Tibial nerve (tissue), 4 donors: Measurements from ENCODE around the gene UPF1. TPM values are rescaled to one million over a fixed set of nuclear protein-coding genes. Genes with fewer than 3 reads are reported as not detected.

Source experiments
- DNase-seq, 2 donors: peaks; one replicate each; pipeline ENCODE4 v3.0.0-alpha.2; 2019; ENCODE audit warnings: low spot score in 2 of 2
- H3K27ac ChIP-seq, 4 donors: fragments of 200-600 bp; sonication (generic) in 3 of 4; one replicate each; pipeline ENCODE4 v1.5.1; 2017 to 2019; ENCODE audit warnings: mild to moderate bottlenecking in 1 of 4
- H3K27me3 ChIP-seq, 2 donors: fragments of 200-600 bp; sonication (generic) in 1 of 2; one replicate each; pipeline versions ENCODE4 v1.5.1 to v1.6.0; 2017 to 2019
- H3K36me3 ChIP-seq, 3 donors: fragments of 200-600 bp; sonication (generic); one replicate each; pipeline ENCODE4 v1.5.1; 2018 to 2019
- H3K4me1 ChIP-seq, 4 donors: fragments of 200-600 bp; sonication (generic) in 3 of 4; one replicate each; pipeline ENCODE4 v1.5.1; 2017 to 2019
- H3K4me3 ChIP-seq, 4 donors: fragments of 200-600 bp; sonication (generic) in 3 of 4; one replicate each; pipeline ENCODE4 v1.5.1; 2017 to 2019; ENCODE audit warnings: mild to moderate bottlenecking in 1 of 4, moderate library complexity in 1 of 4
- H3K9me3 ChIP-seq, 4 donors: fragments of 200-600 bp; sonication (generic) in 3 of 4; one replicate each; pipeline ENCODE4 v1.5.1; 2017 to 2019
- EP300 ChIP-seq, 2 donors: sonication (generic); formaldehyde crosslinking; IDR thresholded peaks; one replicate each; pipeline ENCODE4 v1.6.1; 2017; ENCODE audit warnings: antibody characterized with exemption in 2 of 2, mild to moderate bottlenecking in 1 of 2
- POLR2A ChIP-seq, 2 donors: fragments of 450-650 bp; IDR thresholded peaks; one replicate each; pipeline ENCODE4 v1.6.1; 2017; ENCODE audit warnings: antibody characterized with exemption in 2 of 2, mild to moderate bottlenecking in 2 of 2, moderate library complexity in 2 of 2
- WGBS, 2 donors: methylation state at CpG; one replicate each; pipeline ENCODE4 v1.1.5; 2018; 5-methylcytosine and 5-hydroxymethylcytosine counted together
- total RNA-seq, 4 donors: library from RNA; depleted of rRNA; stranded (reverse); fragments of >200 nt; gene quantifications; one replicate each; pipeline ENCODE4 v1.1.0, GENCODE V29; 2016
- TF ChIP-seq, protein P1 (sequence below), 5 experiments: fragments of 200-600 bp in 3 of 5; fragments of 450-650 bp in 2 of 5; sonication (generic) in 3 of 5; IDR thresholded peaks; one replicate each; pipeline ENCODE4 v1.5.1; 2016 to 2019; ENCODE audit warnings: antibody characterized with exemption in 5 of 5, mild to moderate bottlenecking in 3 of 5, moderate library complexity in 2 of 5

UPF1 gene
- total RNA-seq, 4 donors from 2014 or later = 75.6 to 117 (median 87.9) TPM

DNA sequence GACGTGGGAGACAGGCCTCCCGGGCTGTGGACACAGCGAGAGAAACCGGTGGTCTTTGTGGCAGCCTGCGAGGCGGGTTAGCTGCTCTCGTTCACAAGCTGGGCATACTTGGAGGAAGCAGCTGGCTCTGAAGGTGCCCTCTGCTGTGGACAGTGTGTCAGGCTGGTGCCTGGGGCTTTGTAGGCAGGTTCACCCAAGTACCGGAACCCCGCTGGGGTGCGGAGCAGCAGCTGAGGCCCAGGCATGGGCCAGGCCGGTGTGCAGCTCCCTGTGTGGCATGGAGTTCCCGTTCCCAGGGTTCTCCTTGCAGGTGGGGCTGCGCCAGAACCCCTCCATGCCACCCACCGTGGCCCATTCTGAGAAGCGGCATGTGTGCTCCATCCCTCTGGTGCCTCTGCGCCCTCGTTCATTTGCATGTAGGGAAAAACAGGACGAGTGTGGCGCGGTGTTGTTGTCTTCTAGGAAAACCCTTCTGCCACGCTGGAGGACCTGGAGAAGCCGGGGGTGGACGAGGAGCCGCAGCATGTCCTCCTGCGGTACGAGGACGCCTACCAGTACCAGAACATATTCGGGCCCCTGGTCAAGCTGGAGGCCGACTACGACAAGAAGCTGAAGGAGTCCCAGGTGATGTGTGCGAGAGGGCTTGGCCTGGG lies 20.0 kb downstream of the UPF1 start:
- Histone ChIP-seq H3K36me3 (peaks cover 0 to 70% (median 51%) of the 10 kb centered on the region in 3 donors), H3K4me3 (no peak overlapping the region), H3K27ac (peak overlapping the region in 1 of 4 donors; percentile 84), H3K4me1 (peaks cover 0 to 45% (median 42%) of the 10 kb centered on the region in 4 donors), H3K9me3 (no peaks in the 10 kb centered on the region), H3K27me3 (no peaks in the 10 kb centered on the region)
- 93% methylated on average over 24 to 29 of the region's 31 CpGs for WGBS, 2 donors
- DNase-seq = no peak
- no peak for TF ChIP-seq POLR2A (IDR thresholded peaks at IDR 0.05)
- no peak for TF ChIP-seq EP300 (IDR thresholded peaks at IDR 0.05)
- TF ChIP-seq, protein P1, sequence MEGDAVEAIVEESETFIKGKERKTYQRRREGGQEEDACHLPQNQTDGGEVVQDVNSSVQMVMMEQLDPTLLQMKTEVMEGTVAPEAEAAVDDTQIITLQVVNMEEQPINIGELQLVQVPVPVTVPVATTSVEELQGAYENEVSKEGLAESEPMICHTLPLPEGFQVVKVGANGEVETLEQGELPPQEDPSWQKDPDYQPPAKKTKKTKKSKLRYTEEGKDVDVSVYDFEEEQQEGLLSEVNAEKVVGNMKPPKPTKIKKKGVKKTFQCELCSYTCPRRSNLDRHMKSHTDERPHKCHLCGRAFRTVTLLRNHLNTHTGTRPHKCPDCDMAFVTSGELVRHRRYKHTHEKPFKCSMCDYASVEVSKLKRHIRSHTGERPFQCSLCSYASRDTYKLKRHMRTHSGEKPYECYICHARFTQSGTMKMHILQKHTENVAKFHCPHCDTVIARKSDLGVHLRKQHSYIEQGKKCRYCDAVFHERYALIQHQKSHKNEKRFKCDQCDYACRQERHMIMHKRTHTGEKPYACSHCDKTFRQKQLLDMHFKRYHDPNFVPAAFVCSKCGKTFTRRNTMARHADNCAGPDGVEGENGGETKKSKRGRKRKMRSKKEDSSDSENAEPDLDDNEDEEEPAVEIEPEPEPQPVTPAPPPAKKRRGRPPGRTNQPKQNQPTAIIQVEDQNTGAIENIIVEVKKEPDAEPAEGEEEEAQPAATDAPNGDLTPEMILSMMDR (IDR thresholded peaks at IDR 0.05) = no peak

DNA sequence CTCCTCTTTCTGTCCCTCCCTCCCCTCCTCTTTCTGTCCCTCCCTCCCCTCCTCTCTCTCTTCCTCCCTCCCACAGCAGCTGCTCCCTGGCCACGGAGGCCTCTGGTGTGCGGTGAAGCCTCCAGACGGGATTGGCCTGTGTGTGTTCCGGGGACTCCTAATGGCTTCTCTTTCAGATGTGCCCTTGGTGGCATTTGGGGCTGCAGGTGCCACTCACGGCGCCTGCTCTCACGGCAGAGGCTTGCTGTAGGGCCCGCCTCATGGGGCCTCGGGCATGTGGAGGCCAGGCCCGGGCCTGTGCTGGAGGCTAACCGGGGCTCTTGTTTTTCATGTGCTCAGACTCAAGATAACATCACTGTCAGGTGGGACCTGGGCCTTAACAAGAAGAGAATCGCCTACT lies 20.9 kb downstream of the UPF1 start:
- 85 to 87% methylated on average over 12 of the region's 12 CpGs for WGBS, 2 donors
- no peak overlapping the region for H3K27ac ChIP-seq
- no peaks in the 10 kb centered on the region for H3K27me3 ChIP-seq
- TF ChIP-seq POLR2A (IDR thresholded peaks at IDR 0.05) (no peak), EP300 (IDR thresholded peaks at IDR 0.05) (no peak)
- TF ChIP-seq, protein P1 (IDR thresholded peaks at IDR 0.05) = no peak
- H3K36me3 ChIP-seq = peaks cover 0 to 78% (median 56%) of the 10 kb centered on the region in 3 donors
- no peak overlapping the region for H3K4me3 ChIP-seq
- no peaks in the 10 kb centered on the region for H3K9me3 ChIP-seq
- DNase-seq = no peak
- H3K4me1 ChIP-seq = peaks cover 0 to 36% (median 34%) of the 10 kb centered on the region in 4 donors

DNA sequence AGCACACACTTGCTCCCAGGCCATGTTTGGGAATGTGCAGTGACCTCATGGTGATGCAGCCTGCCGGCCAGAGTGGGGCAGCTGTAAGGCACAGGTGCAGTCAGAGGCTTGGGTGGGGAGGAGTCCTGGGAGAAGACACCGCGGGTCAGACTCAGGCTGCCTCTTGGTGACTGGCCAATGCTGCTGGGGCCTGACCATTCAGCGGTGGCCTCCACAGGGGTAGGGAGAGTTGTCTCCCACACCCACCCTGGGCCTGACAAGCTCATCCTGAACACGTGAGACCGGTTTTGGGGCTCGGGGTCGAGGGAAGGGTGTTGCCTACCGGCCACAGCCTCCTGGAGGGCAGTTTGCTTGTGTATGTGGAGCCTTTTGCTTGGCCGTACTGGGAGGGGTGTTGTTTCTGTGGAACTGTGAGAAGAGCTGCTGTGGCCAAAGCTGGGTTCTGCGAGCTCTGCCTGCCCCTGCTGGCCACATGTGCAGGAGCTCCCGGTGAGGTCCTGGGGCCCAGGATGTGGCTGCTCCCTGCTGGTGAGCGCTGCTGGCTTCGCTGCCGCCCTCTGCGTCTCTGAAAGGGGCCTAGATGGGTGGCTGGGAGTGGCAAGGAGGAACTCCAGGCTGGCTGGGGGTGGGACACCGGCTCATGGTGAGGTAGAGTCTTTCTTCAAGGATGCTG lies 22.1 kb downstream of the UPF1 start:
- Histone ChIP-seq H3K9me3 (no peaks in the 10 kb centered on the region), H3K27ac (no peak overlapping the region), H3K4me3 (no peak overlapping the region), H3K27me3 (no peaks in the 10 kb centered on the region), H3K4me1 (peaks cover 0 to 24% (median 23%) of the 10 kb centered on the region in 4 donors), H3K36me3 (peaks cover 0 to 91% (median 65%) of the 10 kb centered on the region in 3 donors)
- TF ChIP-seq POLR2A (IDR thresholded peaks at IDR 0.05) = no peak
- TF ChIP-seq, protein P1 (IDR thresholded peaks at IDR 0.05) = no peak
- no peak for TF ChIP-seq EP300 (IDR thresholded peaks at IDR 0.05)
- no peak for DNase-seq
- WGBS, 2 donors = 82 to 85% methylated on average over 12 to 15 of the region's 17 CpGs

DNA sequence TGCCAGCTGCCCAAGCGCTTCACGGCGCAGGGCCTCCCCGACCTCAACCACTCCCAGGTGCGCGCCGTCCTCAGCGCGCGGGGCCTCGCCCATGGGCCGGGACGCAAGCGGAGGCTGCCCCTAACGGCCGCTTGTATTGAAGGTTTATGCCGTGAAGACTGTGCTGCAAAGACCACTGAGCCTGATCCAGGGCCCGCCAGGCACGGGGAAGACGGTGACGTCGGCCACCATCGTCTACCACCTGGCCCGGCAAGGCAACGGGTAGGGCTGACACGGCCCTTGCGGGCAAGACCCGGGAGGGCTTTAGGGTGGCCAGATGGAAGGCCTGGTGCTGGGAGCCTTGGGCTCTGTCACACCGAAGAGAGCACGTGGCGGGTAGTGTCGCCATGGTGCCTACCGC lies 23.2 kb downstream of the UPF1 start:
- H3K4me1 ChIP-seq = peaks cover 0 to 15% (median 12%) of the 10 kb centered on the region in 4 donors
- no peak overlapping the region for H3K4me3 ChIP-seq
- H3K36me3 ChIP-seq = peaks cover 0 to 100% (median 71%) of the 10 kb centered on the region in 3 donors
- H3K9me3 ChIP-seq = no peaks in the 10 kb centered on the region
- 94 to 97% methylated on average over 33 of the region's 33 CpGs for WGBS, 2 donors
- H3K27ac ChIP-seq = no peak overlapping the region
- no peak for DNase-seq
- TF ChIP-seq POLR2A (IDR thresholded peaks at IDR 0.05) (no peak), EP300 (IDR thresholded peaks at IDR 0.05) (no peak)
- TF ChIP-seq, protein P1 (IDR thresholded peaks at IDR 0.05) = no peak
- no peaks in the 10 kb centered on the region for H3K27me3 ChIP-seq
